A673 (cell line): ENCODE data around the gene ME2.

Experiments used
- EZH2 ChIP-seq: fragments of 200-600 bp; sonication (generic); IDR thresholded peaks from 2 replicates; pipeline ENCODE4 v1.6.1; 2017; ENCODE audit warnings: borderline replicate concordance, low read depth, mild to moderate bottlenecking, mixed read lengths, antibody characterized with exemption, low read length; ENCODE audit not compliant: poor library complexity, severe bottlenecking
- TF ChIP-seq, protein P1 (sequence below): fragments of 300-800, 200-600 bp; sonication (generic); conservative IDR thresholded peaks from 2 replicates; pipeline ENCODE4 v1.5.1; 2017; ENCODE audit warnings: low read depth, mild to moderate bottlenecking, antibody characterized with exemption, low read length, moderate library complexity, mixed read lengths

GRCh38 chr18:50877545-50878265 is 1.2 kb upstream of the ME2 start:
- TF ChIP-seq, protein P1, sequence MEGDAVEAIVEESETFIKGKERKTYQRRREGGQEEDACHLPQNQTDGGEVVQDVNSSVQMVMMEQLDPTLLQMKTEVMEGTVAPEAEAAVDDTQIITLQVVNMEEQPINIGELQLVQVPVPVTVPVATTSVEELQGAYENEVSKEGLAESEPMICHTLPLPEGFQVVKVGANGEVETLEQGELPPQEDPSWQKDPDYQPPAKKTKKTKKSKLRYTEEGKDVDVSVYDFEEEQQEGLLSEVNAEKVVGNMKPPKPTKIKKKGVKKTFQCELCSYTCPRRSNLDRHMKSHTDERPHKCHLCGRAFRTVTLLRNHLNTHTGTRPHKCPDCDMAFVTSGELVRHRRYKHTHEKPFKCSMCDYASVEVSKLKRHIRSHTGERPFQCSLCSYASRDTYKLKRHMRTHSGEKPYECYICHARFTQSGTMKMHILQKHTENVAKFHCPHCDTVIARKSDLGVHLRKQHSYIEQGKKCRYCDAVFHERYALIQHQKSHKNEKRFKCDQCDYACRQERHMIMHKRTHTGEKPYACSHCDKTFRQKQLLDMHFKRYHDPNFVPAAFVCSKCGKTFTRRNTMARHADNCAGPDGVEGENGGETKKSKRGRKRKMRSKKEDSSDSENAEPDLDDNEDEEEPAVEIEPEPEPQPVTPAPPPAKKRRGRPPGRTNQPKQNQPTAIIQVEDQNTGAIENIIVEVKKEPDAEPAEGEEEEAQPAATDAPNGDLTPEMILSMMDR, result no peak
- no peak for TF ChIP-seq EZH2
